ENCODE data around the gene AKT1S1.

GRCh38 chr19:49853852-49854377 lies 23.2 kb downstream of the AKT1S1 start:
- TF ChIP-seq CTCF (IDR thresholded peaks at IDR 0.05) (no peak), POLR2A (IDR thresholded peaks at IDR 0.05) (no peak)
